ENCODE data around the gene TMTC4. TPM values are rescaled to one million over a fixed set of nuclear protein-coding genes. Genes with fewer than 3 reads are reported as not detected.

Gene TMTC4
- total RNA-seq, 1 experiment from 2014 or later, result 14.6 TPM

DNA sequence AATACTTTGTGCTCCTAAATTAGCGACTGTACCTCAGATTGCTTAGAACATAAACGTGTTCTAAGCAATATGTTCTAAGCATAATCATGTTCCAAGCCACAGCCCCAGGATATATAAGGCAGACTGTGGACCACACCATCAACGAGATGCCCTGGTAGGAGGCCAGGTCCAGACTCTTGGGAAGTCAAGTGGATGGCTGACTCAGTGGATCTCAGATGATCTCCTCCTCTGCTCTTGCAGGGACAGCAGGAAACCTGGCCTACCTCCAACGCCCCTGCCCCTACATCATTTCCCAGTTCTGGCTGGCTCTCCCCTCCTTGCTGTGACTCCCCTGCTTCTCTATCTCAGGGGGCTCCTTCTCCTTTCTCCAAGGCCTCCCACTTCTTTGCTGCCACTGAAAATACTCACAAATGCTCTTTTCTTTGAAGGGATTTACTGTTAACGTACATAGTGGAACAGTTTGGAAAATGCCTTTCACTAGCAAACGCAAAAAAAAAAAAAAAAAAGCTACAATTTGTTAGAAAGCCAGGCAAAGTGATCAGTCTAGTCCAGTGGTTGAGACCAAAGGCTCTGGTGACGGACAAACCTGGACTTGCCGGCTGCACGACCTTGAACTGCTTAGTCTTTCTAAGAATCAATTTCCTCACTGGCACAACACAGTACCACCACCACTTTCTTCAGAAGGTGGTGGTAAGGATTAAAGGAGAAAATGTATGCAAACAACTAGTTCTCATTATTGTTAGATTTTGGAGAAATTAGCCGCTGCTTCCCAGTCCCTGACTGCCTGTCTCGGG lies 3.0 kb downstream of the TMTC4 start:
- ChIA-PET POLR2A (interaction anchor here (0.6 kb wide), 1 partner anchor 1816 kb away, joined by 5 read pairs; no protein-coding TSS in a partner anchor), CTCF (no interaction called here)
- BruUV-seq (replicated peaks), result no TSS peak
- TF ChIP-seq, protein P1, sequence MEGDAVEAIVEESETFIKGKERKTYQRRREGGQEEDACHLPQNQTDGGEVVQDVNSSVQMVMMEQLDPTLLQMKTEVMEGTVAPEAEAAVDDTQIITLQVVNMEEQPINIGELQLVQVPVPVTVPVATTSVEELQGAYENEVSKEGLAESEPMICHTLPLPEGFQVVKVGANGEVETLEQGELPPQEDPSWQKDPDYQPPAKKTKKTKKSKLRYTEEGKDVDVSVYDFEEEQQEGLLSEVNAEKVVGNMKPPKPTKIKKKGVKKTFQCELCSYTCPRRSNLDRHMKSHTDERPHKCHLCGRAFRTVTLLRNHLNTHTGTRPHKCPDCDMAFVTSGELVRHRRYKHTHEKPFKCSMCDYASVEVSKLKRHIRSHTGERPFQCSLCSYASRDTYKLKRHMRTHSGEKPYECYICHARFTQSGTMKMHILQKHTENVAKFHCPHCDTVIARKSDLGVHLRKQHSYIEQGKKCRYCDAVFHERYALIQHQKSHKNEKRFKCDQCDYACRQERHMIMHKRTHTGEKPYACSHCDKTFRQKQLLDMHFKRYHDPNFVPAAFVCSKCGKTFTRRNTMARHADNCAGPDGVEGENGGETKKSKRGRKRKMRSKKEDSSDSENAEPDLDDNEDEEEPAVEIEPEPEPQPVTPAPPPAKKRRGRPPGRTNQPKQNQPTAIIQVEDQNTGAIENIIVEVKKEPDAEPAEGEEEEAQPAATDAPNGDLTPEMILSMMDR (IDR thresholded peaks at IDR 0.05), result no peak
- TF ChIP-seq TCF7L2 (IDR thresholded peaks at IDR 0.05; ENCODE audit: low read depth, low read length) (no peak), SIN3A (IDR thresholded peaks at IDR 0.05; ENCODE audit: borderline replicate concordance, insufficient read depth, low read depth, low read length) (no peak), POLR2AphosphoS5 (IDR thresholded peaks at IDR 0.05; ENCODE audit: low read depth, low read length) (no peak)
- TF ChIP-seq, protein P2, sequence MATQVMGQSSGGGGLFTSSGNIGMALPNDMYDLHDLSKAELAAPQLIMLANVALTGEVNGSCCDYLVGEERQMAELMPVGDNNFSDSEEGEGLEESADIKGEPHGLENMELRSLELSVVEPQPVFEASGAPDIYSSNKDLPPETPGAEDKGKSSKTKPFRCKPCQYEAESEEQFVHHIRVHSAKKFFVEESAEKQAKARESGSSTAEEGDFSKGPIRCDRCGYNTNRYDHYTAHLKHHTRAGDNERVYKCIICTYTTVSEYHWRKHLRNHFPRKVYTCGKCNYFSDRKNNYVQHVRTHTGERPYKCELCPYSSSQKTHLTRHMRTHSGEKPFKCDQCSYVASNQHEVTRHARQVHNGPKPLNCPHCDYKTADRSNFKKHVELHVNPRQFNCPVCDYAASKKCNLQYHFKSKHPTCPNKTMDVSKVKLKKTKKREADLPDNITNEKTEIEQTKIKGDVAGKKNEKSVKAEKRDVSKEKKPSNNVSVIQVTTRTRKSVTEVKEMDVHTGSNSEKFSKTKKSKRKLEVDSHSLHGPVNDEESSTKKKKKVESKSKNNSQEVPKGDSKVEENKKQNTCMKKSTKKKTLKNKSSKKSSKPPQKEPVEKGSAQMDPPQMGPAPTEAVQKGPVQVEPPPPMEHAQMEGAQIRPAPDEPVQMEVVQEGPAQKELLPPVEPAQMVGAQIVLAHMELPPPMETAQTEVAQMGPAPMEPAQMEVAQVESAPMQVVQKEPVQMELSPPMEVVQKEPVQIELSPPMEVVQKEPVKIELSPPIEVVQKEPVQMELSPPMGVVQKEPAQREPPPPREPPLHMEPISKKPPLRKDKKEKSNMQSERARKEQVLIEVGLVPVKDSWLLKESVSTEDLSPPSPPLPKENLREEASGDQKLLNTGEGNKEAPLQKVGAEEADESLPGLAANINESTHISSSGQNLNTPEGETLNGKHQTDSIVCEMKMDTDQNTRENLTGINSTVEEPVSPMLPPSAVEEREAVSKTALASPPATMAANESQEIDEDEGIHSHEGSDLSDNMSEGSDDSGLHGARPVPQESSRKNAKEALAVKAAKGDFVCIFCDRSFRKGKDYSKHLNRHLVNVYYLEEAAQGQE (IDR thresholded peaks at IDR 0.05; ENCODE audit: insufficient read depth in 1 of 2, low read depth in 2 of 2, low read length in 1 of 2), result no peak
- Histone ChIP-seq H3K4me1 (ENCODE audit: control insufficient read depth, insufficient read depth, low read length) (peaks cover 6% of the 10 kb centered on the region; the same call in 1 of the 2 replicates), H3K27me3 (ENCODE audit: control insufficient read depth, insufficient read depth, low read length) (peaks cover 2% of the 10 kb centered on the region; the same call in 1 of the 2 replicates), H3K9me3 (ENCODE audit: control insufficient read depth, insufficient read depth, low read depth, low read length) (no peaks in the 10 kb centered on the region), H3K36me3 (ENCODE audit: control insufficient read depth, insufficient read depth, low read length) (no peaks in the 10 kb centered on the region), H3K27ac (ENCODE audit: low read length) (no peak overlapping the region), H3K4me3 (ENCODE audit: low read depth in 2 of 2, low read length in 2 of 2) (no peak overlapping the region)
- in situ Hi-C loops (cut with HindIII; ENCODE audit: low pct_unique_long_range_greater_than_20kb, low sequenced_read_pairs), result no loop called here
- no peak for DNase-seq (ENCODE audit: low read depth, low spot score)
- no peak for ATAC-seq
- intact Hi-C loops (cut with micrococcal nuclease; ENCODE audit: unreplicated experiment), result no loop called here

DNA sequence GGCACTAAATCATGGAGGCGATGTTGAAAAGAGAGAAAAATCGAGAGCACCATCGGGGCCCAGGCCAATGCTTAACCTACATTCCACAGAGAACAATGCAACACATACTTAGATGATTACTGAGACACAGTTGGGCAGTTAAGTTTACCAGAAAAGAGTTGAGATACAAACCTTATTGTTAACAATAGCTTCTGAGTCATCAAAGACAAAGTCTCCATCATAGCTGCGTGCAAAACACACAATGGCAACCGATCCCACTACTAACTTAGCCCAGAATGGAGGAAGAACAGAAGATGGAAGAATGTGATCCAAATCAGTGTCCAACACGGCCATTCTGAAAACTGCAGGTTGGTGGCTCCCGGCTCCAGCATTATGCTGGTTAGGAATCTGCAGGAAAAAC lies 6.2 kb downstream of the TMTC4 start:
- ChIA-PET POLR2A (no interaction called here), CTCF (no interaction called here)
- no TSS peak for BruUV-seq (replicated peaks)
- in situ Hi-C loops (cut with HindIII; ENCODE audit: low pct_unique_long_range_greater_than_20kb, low sequenced_read_pairs), result no loop called here
- no peak overlapping the region for H3K27ac ChIP-seq (ENCODE audit: low read length)
- H3K4me1 ChIP-seq (ENCODE audit: control insufficient read depth, insufficient read depth, low read length), result peaks cover 3% of the 10 kb centered on the region; the same call in 1 of the 2 replicates
- no peak overlapping the region for H3K4me3 ChIP-seq (ENCODE audit: low read depth in 2 of 2, low read length in 2 of 2)
- TF ChIP-seq SIN3A (IDR thresholded peaks at IDR 0.05; ENCODE audit: borderline replicate concordance, insufficient read depth, low read depth, low read length) (no peak), TCF7L2 (IDR thresholded peaks at IDR 0.05; ENCODE audit: low read depth, low read length) (no peak), POLR2AphosphoS5 (IDR thresholded peaks at IDR 0.05; ENCODE audit: low read depth, low read length) (no peak)
- TF ChIP-seq, protein P2 (IDR thresholded peaks at IDR 0.05; ENCODE audit: insufficient read depth in 1 of 2, low read depth in 2 of 2, low read length in 1 of 2), result no peak
- TF ChIP-seq, protein P1 (IDR thresholded peaks at IDR 0.05), result no peak
- no peaks in the 10 kb centered on the region; the same call in 1 of the 2 replicates for H3K36me3 ChIP-seq (ENCODE audit: control insufficient read depth, insufficient read depth, low read length)
- DNase-seq (ENCODE audit: low read depth, low spot score), result no peak
- intact Hi-C loops (cut with micrococcal nuclease; ENCODE audit: unreplicated experiment), result no loop called here
- no peak for ATAC-seq
- no peaks in the 10 kb centered on the region for H3K27me3 ChIP-seq (ENCODE audit: control insufficient read depth, insufficient read depth, low read length)
- no peaks in the 10 kb centered on the region for H3K9me3 ChIP-seq (ENCODE audit: control insufficient read depth, insufficient read depth, low read depth, low read length)
